Measurements from ENCODE around the gene MTUS2. TPM values are rescaled to one million over a fixed set of nuclear protein-coding genes. Genes with fewer than 3 reads are reported as not detected.

MTUS2 gene
- total and polyA plus RNA-seq, 2 of the 8 experiments (the other 6 are each of a cell fraction or from before 2014, with no cell fraction given), result 0.18 to 0.80 TPM

DNA sequence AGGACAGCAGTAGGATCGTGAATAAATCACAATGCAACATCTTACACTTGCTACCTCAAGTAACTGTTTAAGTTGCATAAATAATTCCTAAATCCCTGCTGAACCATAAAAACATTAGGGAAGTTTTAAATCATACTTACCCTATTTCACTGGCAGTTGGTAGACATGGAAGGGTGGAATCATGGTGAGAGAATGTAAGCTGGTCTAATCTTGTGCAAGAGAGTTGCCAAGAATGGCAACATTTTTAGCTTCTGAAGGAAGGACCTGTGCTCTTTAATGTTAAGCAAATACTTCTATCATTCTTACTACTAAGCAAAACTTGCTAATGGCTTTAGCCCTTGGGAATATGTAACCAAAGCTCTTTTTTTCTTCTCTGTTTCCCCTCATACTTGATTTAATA is 46.8 kb downstream of the MTUS2 start:
- Histone ChIP-seq H3K27ac (ENCODE audit: low read depth, low read length) (no peak overlapping the region), H3K4me1 (replicated peaks in 1 of 4; ENCODE audit: control insufficient read depth in 3 of 4, insufficient read depth in 4 of 4, low read length in 3 of 4) (no peaks in the 10 kb centered on the region), H2BK12ac (ENCODE audit: low read depth, low read length) (no peak overlapping the region), H4K5ac (ENCODE audit: insufficient read length, low read depth, low read length) (no peak overlapping the region), H3K79me1 (ENCODE audit: low read depth, low read length) (no peaks in the 10 kb centered on the region), H2BK20ac (ENCODE audit: low read length) (no peak overlapping the region), H3K56ac (replicated peaks; ENCODE audit: insufficient read length, low read depth, low read length) (no peak overlapping the region), H3K18ac (ENCODE audit: extremely low read depth, low read length) (no peak overlapping the region), H3K23ac (ENCODE audit: insufficient read length) (no peak overlapping the region), H4K8ac (ENCODE audit: extremely low read depth, insufficient read depth, low read length) (no peak overlapping the region), H3K4me3 (ENCODE audit: extremely low read depth in 1 of 4, insufficient read depth in 2 of 4, low read depth in 3 of 4, low read length in 4 of 4) (no peak overlapping the region), H2AK5ac (ENCODE audit: low read depth, low read length) (no peak overlapping the region), H2AFZ (ENCODE audit: low read length) (no peak overlapping the region), H3K9me3 (ENCODE audit: insufficient read depth in 2 of 2, low read depth in 1 of 2, low read length in 1 of 2) (peaks cover 0 to 4% of the 10 kb centered on the region in 2 experiments; a peak in 1 of 4 replicates), H2BK5ac (ENCODE audit: low read depth, low read length) (no peak overlapping the region), H3K23me2 (ENCODE audit: low read depth, low read length) (no peaks in the 10 kb centered on the region), H3K4me2 (ENCODE audit: insufficient read depth in 1 of 2, low read depth in 2 of 2, low read length in 2 of 2) (no peak overlapping the region), H4K91ac (replicated peaks; ENCODE audit: insufficient read length, low read length) (no peak overlapping the region), H3K9ac (replicated peaks in 1 of 4; ENCODE audit: extremely low read depth in 1 of 4, low read depth in 3 of 4, low read length in 3 of 4) (no peak overlapping the region), H3K79me2 (ENCODE audit: control insufficient read depth in 1 of 2, insufficient read depth in 2 of 2, low read length in 2 of 2) (no peaks in the 10 kb centered on the region), H3K27me3 (replicated peaks in 1 of 4; ENCODE audit: control insufficient read depth in 3 of 4, extremely low read depth in 1 of 4, insufficient read depth in 3 of 4, low read length in 3 of 4) (no peaks in the 10 kb centered on the region), H3K4ac (replicated peaks; ENCODE audit: insufficient read length, low read depth, low read length) (no peak overlapping the region), H2BK120ac (replicated peaks; ENCODE audit: low read depth, low read length) (no peak overlapping the region), H3K36me3 (ENCODE audit: control insufficient read depth in 2 of 4, insufficient read depth in 4 of 4, low read length in 3 of 4) (no peaks in the 10 kb centered on the region), H2BK15ac (ENCODE audit: low read length) (no peak overlapping the region), H3K14ac (ENCODE audit: insufficient read length) (no peak overlapping the region), H4K20me1 (replicated peaks in 1 of 2; ENCODE audit: control insufficient read depth in 1 of 2, insufficient read depth in 2 of 2, low read length in 2 of 2) (no peaks in the 10 kb centered on the region)
- FAIRE-seq (no peak), DNase-seq (ENCODE audit: low read depth in 1 of 2, low spot score in 2 of 2) (no peak)
- WGBS, 2 experiments (ENCODE audit: extremely low coverage in 1 of 2, insufficient coverage in 1 of 2, insufficient read length in 1 of 2, insufficient replicate concordance in 2 of 2, low coverage in 1 of 2, low lambda C conversion rate in 2 of 2, missing lambda C conversion rate in 1 of 2), result 90% methylated on average over 1 of the region's 1 CpG; no CpG with 5 or more reads in 1 of the 2 experiments
- CTCF ChIA-PET (ENCODE audit: partially characterized antibody), result interaction anchor here (2.9 kb wide), 1 partner anchor 495 kb away, joined by 8 read pairs; no protein-coding TSS in a partner anchor
- POLR2A ChIA-PET (ENCODE audit: partially characterized antibody), result no interaction called here
- TF ChIP-seq CBX5 (IDR thresholded peaks at IDR 0.05; ENCODE audit: low read depth, low read length) (no peak), ZNF274 (IDR thresholded peaks at IDR 0.05; ENCODE audit: borderline replicate concordance, extremely low read depth, low read length) (no peak), RNF2 (IDR thresholded peaks at IDR 0.05; ENCODE audit: borderline replicate concordance, low read depth, low read length, missing control alignments, poor library complexity, severe bottlenecking) (no peak), KDM4A (IDR thresholded peaks at IDR 0.05; ENCODE audit: low read depth, low read length, severe bottlenecking) (no peak), CTBP2 (IDR thresholded peaks at IDR 0.05; ENCODE audit: borderline replicate concordance, insufficient read depth, insufficient read length, low read length) (no peak), NANOG (IDR thresholded peaks at IDR 0.05; ENCODE audit: insufficient read depth, low read depth, low read length, poor library complexity, severe bottlenecking) (no peak), RFX5 (IDR thresholded peaks at IDR 0.05; ENCODE audit: borderline replicate concordance, low read depth, low read length) (no peak), FOSL1 (IDR thresholded peaks at IDR 0.05; ENCODE audit: insufficient read depth, low read depth, low read length) (no peak), CBX8 (IDR thresholded peaks at IDR 0.05; ENCODE audit: borderline replicate concordance, low read depth, low read length) (no peak), SRF (IDR thresholded peaks at IDR 0.05; ENCODE audit: low read depth, low read length) (no peak)
